Vagina (tissue), 2 donors: ENCODE measurements around the gene EPAS1. TPM values are rescaled to one million over a fixed set of nuclear protein-coding genes. Genes with fewer than 3 reads are reported as not detected.

Experiments
- DNase-seq, 2 donors: peaks; one replicate each; pipeline ENCODE4 v3.0.0-alpha.2; 2017; ENCODE audit errors: extremely low spot score in 2 of 2
- H3K27ac ChIP-seq: fragments of 200-600 bp; sonication (generic); one replicate; pipeline ENCODE4 v1.5.1; 2019
- H3K27me3 ChIP-seq: fragments of 200-600 bp; sonication (generic); one replicate; pipeline ENCODE4 v1.5.1; 2019
- H3K36me3 ChIP-seq, 2 donors: fragments of 200-600 bp; sonication (generic); one replicate each; pipeline ENCODE4 v1.5.1; 2017 to 2019
- H3K4me1 ChIP-seq: fragments of 200-600 bp; sonication (generic); one replicate; pipeline ENCODE4 v1.5.1; 2019
- H3K4me3 ChIP-seq, 2 donors: fragments of 200-600 bp; sonication (generic); 1 replicate in 1 of 2; 2 replicates in 1 of 2; pipeline ENCODE4 v1.5.1; 2016 to 2019
- H3K9me3 ChIP-seq: fragments of 200-600 bp; sonication (generic); one replicate; pipeline ENCODE4 v1.5.1; 2019
- POLR2A ChIP-seq, 2 donors: fragments of 450-650 bp; IDR thresholded peaks; one replicate each; pipeline ENCODE4 v1.6.1; 2017; ENCODE audit warnings: antibody characterized with exemption in 2 of 2, mild to moderate bottlenecking in 2 of 2, moderate library complexity in 2 of 2
- POLR2AphosphoS5 ChIP-seq, 2 donors: sonication (generic); formaldehyde crosslinking; IDR thresholded peaks; one replicate each; pipeline ENCODE4 v1.9.0; 2017; ENCODE audit warnings: antibody characterized with exemption in 2 of 2, mild to moderate bottlenecking in 2 of 2, low read depth in 1 of 2; ENCODE audit not compliant: insufficient read depth in 1 of 2
- intact Hi-C: fragments of 100-400 bp; cut with DNase I; formaldehyde crosslinking; loops from one replicate; pipeline ENCODE4 v1.15.1; 2023
- total RNA-seq: library from RNA; depleted of rRNA; stranded (reverse); fragments of >200 nt; gene quantifications from one replicate; pipeline ENCODE4 v1.2.3, GENCODE V29; 2016
- TF ChIP-seq, protein P1 (sequence below), 3 experiments: fragments of 450-650 bp in 2 of 3; fragments of 200-600 bp in 1 of 3; sonication (generic) in 1 of 3; IDR thresholded peaks; one replicate each; pipeline ENCODE4 v1.5.1; 2017 to 2019; ENCODE audit warnings: antibody characterized with exemption in 3 of 3, mild to moderate bottlenecking in 2 of 3, moderate library complexity in 2 of 3

The EPAS1 gene
- total RNA-seq, 1 donor from 2014 or later = 222 TPM

DNA sequence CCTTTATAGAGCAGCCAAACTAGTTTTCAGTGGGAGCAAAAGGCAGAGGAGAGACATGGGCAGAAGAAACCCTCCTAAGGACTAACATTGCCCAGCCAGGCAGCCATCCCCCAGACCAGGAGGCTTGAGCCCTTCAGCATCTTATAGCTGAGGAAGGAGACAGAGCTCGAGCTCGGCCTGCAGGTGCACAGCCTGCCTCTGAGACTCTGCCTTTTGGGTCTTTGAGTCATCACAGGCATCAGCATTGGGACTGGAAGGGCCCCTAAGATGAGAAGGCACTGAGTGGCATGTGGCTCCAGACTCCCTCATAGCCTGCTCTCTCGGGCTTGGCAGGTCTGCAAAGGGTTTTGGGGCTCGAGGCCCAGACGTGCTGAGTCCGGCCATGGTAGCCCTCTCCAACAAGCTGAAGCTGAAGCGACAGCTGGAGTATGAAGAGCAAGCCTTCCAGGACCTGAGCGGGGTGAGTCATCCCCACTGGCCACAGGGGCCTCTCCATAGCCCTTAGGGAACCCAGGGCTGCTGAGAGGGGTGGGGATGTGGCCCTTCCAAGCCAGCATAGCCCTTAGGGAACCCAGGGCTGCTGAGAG, 84.1 kb downstream of the EPAS1 start:
- no peak overlapping the region for H3K4me3 ChIP-seq
- TF ChIP-seq, protein P1, sequence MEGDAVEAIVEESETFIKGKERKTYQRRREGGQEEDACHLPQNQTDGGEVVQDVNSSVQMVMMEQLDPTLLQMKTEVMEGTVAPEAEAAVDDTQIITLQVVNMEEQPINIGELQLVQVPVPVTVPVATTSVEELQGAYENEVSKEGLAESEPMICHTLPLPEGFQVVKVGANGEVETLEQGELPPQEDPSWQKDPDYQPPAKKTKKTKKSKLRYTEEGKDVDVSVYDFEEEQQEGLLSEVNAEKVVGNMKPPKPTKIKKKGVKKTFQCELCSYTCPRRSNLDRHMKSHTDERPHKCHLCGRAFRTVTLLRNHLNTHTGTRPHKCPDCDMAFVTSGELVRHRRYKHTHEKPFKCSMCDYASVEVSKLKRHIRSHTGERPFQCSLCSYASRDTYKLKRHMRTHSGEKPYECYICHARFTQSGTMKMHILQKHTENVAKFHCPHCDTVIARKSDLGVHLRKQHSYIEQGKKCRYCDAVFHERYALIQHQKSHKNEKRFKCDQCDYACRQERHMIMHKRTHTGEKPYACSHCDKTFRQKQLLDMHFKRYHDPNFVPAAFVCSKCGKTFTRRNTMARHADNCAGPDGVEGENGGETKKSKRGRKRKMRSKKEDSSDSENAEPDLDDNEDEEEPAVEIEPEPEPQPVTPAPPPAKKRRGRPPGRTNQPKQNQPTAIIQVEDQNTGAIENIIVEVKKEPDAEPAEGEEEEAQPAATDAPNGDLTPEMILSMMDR (IDR thresholded peaks at IDR 0.05) = no peak
- no peak for TF ChIP-seq POLR2A (IDR thresholded peaks at IDR 0.05)
- TF ChIP-seq POLR2AphosphoS5 (IDR thresholded peaks at IDR 0.05; ENCODE audit: insufficient read depth in 1 of 2, low read depth in 1 of 2) = no peak
- DNase-seq = peak; percentile 67 to 95
- no peaks in the 10 kb centered on the region for H3K9me3 ChIP-seq
- intact Hi-C loops = no loop called here
- no peak overlapping the region for H3K27ac ChIP-seq
- no peaks in the 10 kb centered on the region for H3K27me3 ChIP-seq
- H3K36me3 ChIP-seq = peaks cover 0 to 57% of the 10 kb centered on the region in 2 donors
- H3K4me1 ChIP-seq = peaks cover 33% of the 10 kb centered on the region

DNA sequence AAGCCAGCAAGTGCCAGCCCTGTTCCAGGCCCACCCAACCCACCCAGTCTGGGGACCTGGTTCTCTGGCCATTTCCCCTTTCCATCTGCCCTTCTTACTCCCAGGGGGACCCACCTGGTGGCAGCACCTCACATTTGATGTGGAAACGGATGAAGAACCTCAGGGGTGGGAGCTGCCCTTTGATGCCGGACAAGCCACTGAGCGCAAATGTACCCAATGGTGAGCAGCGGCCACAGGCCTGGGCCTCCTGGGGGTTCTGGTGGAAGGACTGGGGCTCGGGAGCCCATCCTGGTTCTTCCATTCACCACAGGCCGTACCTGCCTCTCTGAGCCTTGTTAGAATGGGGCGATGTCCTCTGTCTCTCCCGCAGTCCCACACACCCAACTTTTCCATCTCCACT, 84.7 kb downstream of the EPAS1 start:
- Histone ChIP-seq H3K4me1 (peaks cover 33% of the 10 kb centered on the region), H3K27ac (no peak overlapping the region), H3K4me3 (no peak overlapping the region), H3K27me3 (no peaks in the 10 kb centered on the region), H3K36me3 (peaks cover 0 to 57% of the 10 kb centered on the region in 2 donors), H3K9me3 (no peaks in the 10 kb centered on the region)
- intact Hi-C loops = no loop called here
- peak; percentile 47 to 77 for DNase-seq
- TF ChIP-seq POLR2AphosphoS5 (IDR thresholded peaks at IDR 0.05; ENCODE audit: insufficient read depth in 1 of 2, low read depth in 1 of 2) (no peak), POLR2A (IDR thresholded peaks at IDR 0.05) (no peak)
- TF ChIP-seq, protein P1 (IDR thresholded peaks at IDR 0.05) = no peak

DNA sequence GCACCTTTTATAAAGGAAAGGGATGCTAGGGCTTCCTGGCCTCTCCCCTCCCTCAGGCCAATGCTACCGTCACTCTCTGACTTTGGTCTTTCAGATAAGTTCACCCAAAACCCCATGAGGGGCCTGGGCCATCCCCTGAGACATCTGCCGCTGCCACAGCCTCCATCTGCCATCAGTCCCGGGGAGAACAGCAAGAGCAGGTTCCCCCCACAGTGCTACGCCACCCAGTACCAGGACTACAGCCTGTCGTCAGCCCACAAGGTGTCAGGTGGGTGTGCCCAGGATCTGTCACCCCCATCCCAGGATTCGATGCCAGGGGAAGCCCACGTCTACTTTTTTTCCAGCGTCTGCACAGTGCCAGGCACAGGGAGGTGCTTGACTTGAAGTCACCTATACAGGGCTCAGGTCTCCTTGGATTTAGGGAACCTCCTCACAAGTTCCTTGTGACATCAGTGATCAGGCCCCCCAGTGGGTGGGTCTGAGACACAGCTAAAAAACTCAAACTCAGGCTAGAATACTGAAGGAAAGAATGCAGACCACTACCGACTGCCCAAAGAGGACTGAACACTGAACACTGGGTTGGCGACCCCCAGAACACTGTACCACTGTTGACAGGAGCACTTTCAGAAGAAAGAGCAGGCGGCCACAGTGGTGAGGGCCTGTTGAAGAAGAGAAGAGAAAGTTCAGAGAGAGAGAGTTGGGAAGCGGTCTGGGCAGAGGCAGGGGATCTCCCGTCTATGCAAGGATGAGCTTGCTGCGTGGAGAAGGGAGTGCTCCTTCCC, 85.3 kb downstream of the EPAS1 start:
- Histone ChIP-seq H3K4me3 (no peak overlapping the region), H3K27ac (no peak overlapping the region), H3K36me3 (peaks cover 0 to 57% of the 10 kb centered on the region in 2 donors), H3K27me3 (no peaks in the 10 kb centered on the region), H3K4me1 (peaks cover 33% of the 10 kb centered on the region), H3K9me3 (no peaks in the 10 kb centered on the region)
- intact Hi-C loops = no loop called here
- DNase-seq = peak; percentile 72 to 75
- TF ChIP-seq POLR2AphosphoS5 (IDR thresholded peaks at IDR 0.05; ENCODE audit: insufficient read depth in 1 of 2, low read depth in 1 of 2) (no peak), POLR2A (IDR thresholded peaks at IDR 0.05) (no peak)
- TF ChIP-seq, protein P1 (IDR thresholded peaks at IDR 0.05) = no peak

DNA sequence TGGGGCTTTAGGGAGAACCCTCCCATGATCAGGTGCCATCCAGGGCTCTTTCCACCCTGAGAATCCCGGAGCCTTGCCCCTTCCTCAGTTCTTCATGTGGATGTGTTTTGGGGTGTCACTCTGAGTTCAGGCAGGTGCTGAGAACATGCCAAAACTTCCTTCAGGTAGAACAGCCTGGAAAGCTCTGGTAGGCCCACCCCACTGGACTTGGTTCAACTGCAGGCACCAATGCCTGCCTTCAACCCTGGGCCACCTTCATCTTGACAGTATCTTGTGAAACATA, 85.8 kb downstream of the EPAS1 start:
- Histone ChIP-seq H3K36me3 (peaks cover 0 to 53% of the 10 kb centered on the region in 2 donors), H3K4me1 (peaks cover 29% of the 10 kb centered on the region), H3K27me3 (no peaks in the 10 kb centered on the region), H3K9me3 (no peaks in the 10 kb centered on the region), H3K27ac (no peak overlapping the region), H3K4me3 (no peak overlapping the region)
- TF ChIP-seq POLR2AphosphoS5 (IDR thresholded peaks at IDR 0.05; ENCODE audit: insufficient read depth in 1 of 2, low read depth in 1 of 2) (no peak), POLR2A (IDR thresholded peaks at IDR 0.05) (no peak)
- TF ChIP-seq, protein P1 (IDR thresholded peaks at IDR 0.05) = no peak
- intact Hi-C loops = no loop called here
- DNase-seq = peak; percentile 76 to 84
